ENCODE results near the gene WASHC4. TPM values are rescaled to one million over a fixed set of nuclear protein-coding genes. Genes with fewer than 3 reads are reported as not detected.

WASHC4 gene
- total and polyA plus RNA-seq, 2 experiments from 2014 or later = 75.7 to 83.0 TPM

DNA sequence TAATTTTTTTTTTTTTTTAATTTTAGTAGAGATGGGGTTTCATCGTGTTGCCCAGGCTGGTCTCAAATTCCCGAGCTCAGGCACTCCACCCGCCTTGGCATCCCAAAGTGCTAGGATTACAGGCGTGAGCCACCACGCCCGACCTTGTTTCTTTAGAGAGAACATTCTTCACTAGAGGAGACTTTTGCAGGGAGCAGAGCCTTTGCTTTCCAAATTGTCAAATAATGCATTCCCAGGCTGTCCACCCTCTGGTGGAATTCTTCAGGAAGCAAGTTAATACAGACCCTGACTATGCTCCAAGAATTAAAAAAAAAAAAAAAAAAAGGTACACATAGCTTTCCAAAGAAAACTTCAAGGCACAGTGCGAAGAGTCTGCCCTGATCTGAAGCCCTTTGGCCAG is 30.1 kb upstream of the WASHC4 start:
- no peaks in the 10 kb centered on the region for H4K20me1 ChIP-seq (replicated peaks; ENCODE audit: insufficient read depth)
- peaks cover 3% of the 10 kb centered on the region for H3K4me1 ChIP-seq (ENCODE audit: insufficient read depth)
- H3F3A ChIP-seq (replicated peaks; ENCODE audit: low read depth) = no peaks in the 10 kb centered on the region
- H3K79me2 ChIP-seq (replicated peaks; ENCODE audit: insufficient read depth) = peaks cover 6% of the 10 kb centered on the region; the same call in 1 of the 2 replicates
- no peaks in the 10 kb centered on the region for H3K36me3 ChIP-seq (ENCODE audit: insufficient read depth)
- H3K27me3 Mint-ChIP-seq (ENCODE audit: insufficient read depth, low read depth, poor library complexity) = no peaks in the 10 kb centered on the region
- H3K27me3 ChIP-seq (ENCODE audit: insufficient read depth) = no peaks in the 10 kb centered on the region
- H3K27ac Mint-ChIP-seq = no peak overlapping the region
- H3K9me2 ChIP-seq (ENCODE audit: insufficient read depth) = peaks cover 3% of the 10 kb centered on the region; the same call in 1 of the 2 replicates
- 0 out of 3 replicates have a peak, but pooled peaks cover 1% of the 10 kb centered on the region for H3K36me3 Mint-ChIP-seq (ENCODE audit: low read depth)
- H3K4me1 Mint-ChIP-seq = peaks cover 9% of the 10 kb centered on the region
- no peak overlapping the region for H3K27ac ChIP-seq (ENCODE audit: low read depth)
- TF ChIP-seq REST (IDR thresholded peaks at IDR 0.05; ENCODE audit: unreplicated experiment) = no peak
- no peak for TF ChIP-seq EZH2phosphoT487 (IDR thresholded peaks at IDR 0.05; ENCODE audit: unreplicated experiment)
- TF ChIP-seq CREB1 (CRISPR knock-in tag; IDR thresholded peaks at IDR 0.05; ENCODE audit: low read depth) = no peak
- TF ChIP-seq NANOG (IDR thresholded peaks at IDR 0.05; ENCODE audit: borderline replicate concordance) = no peak
- no peak for TF ChIP-seq JUNB (IDR thresholded peaks at IDR 0.05; ENCODE audit: unreplicated experiment)
- no peak for TF ChIP-seq EZH2 (IDR thresholded peaks at IDR 0.05; ENCODE audit: low read depth, unreplicated experiment)
- TF ChIP-seq ZNF114 (CRISPR knock-in tag; IDR thresholded peaks at IDR 0.05) = no peak
- no peak overlapping the region for H3K4me3 Mint-ChIP-seq
- no peaks in the 10 kb centered on the region for H3K9me3 Mint-ChIP-seq
- H3K4me2 ChIP-seq = no peak overlapping the region
- no peak overlapping the region for H3K4me3 ChIP-seq
- DNase-seq (ENCODE audit: low spot score) (no peak), ATAC-seq (no peak)
- no peak overlapping the region for H2AFZ ChIP-seq

DNA sequence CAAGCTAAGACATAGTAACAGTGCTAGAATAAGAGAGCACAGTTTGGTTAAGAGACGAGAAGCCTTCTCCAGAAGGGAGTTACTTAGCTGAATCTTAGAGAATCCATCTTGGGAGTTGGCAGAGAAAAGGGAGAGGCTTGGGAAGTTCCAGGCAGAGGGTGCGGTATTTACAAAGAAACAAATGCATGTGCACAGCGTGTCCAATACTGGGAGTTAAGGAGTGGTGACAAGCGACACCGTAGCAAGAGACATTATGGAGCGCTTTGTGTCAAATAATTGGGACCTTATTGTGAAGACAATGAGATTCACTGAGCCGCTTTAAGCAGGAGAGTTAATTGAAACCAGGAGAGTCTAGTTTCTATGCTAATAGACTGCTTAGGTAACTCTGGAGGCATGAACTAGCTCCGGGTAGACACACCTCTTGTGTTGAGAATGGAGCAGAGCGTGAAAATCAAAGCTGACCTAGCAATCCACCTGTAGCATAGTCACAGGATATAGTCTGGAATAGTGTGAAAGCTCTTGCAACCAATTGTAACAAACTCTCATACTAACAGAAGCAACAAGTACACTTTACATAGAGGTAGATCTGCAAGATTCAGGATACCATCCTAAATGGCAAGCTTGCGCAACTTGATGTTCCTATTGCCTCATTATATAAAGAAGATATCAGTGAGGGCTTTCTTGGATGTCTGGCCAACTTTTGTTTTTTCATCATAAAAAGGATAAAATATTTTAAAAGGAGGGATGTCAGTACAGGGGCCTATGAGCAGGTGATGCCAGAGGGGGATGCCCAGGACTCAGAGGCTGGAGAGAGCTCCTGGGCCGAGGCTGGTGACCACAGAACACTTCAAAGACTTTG is 28.6 kb upstream of the WASHC4 start:
- Histone ChIP-seq H3K4me2 (no peak overlapping the region), H4K20me1 (replicated peaks; ENCODE audit: insufficient read depth) (no peaks in the 10 kb centered on the region), H3F3A (replicated peaks; ENCODE audit: low read depth) (no peaks in the 10 kb centered on the region; the same call in 1 of the 2 replicates), H3K27me3 (ENCODE audit: insufficient read depth) (no peaks in the 10 kb centered on the region), H3K36me3 (ENCODE audit: insufficient read depth) (no peaks in the 10 kb centered on the region), H3K79me2 (replicated peaks; ENCODE audit: insufficient read depth) (peaks cover 6% of the 10 kb centered on the region; the same call in 1 of the 2 replicates), H3K4me1 (ENCODE audit: insufficient read depth) (peaks cover 15% of the 10 kb centered on the region), H3K9me2 (ENCODE audit: insufficient read depth) (no peaks in the 10 kb centered on the region), H2AFZ (no peak overlapping the region), H3K4me3 (no peak overlapping the region), H3K27ac (ENCODE audit: low read depth) (peak overlapping the region; percentile 41; the same call in 1 of the 2 replicates)
- H3K27ac Mint-ChIP-seq = 0 out of 2 replicates have a peak overlapping the region, but pooled peaks have one; percentile 2
- H3K36me3 Mint-ChIP-seq (ENCODE audit: low read depth) = no peaks in the 10 kb centered on the region; the same call in 2 of the 3 replicates
- H3K4me3 Mint-ChIP-seq = no peak overlapping the region
- H3K9me3 Mint-ChIP-seq = no peaks in the 10 kb centered on the region
- DNase-seq (ENCODE audit: low spot score) (no peak), ATAC-seq (no peak)
- peaks cover 3% of the 10 kb centered on the region for H3K27me3 Mint-ChIP-seq (ENCODE audit: insufficient read depth, low read depth, poor library complexity)
- H3K4me1 Mint-ChIP-seq = peaks cover 21% of the 10 kb centered on the region
- TF ChIP-seq EZH2 (IDR thresholded peaks at IDR 0.05; ENCODE audit: low read depth, unreplicated experiment) (no peak), NANOG (IDR thresholded peaks at IDR 0.05; ENCODE audit: borderline replicate concordance) (no peak), REST (IDR thresholded peaks at IDR 0.05; ENCODE audit: unreplicated experiment) (no peak), CREB1 (CRISPR knock-in tag; IDR thresholded peaks at IDR 0.05; ENCODE audit: low read depth) (no peak), STAT1 (IDR thresholded peaks at IDR 0.05; ENCODE audit: unreplicated experiment) (no peak)
- TF ChIP-seq, protein P1, sequence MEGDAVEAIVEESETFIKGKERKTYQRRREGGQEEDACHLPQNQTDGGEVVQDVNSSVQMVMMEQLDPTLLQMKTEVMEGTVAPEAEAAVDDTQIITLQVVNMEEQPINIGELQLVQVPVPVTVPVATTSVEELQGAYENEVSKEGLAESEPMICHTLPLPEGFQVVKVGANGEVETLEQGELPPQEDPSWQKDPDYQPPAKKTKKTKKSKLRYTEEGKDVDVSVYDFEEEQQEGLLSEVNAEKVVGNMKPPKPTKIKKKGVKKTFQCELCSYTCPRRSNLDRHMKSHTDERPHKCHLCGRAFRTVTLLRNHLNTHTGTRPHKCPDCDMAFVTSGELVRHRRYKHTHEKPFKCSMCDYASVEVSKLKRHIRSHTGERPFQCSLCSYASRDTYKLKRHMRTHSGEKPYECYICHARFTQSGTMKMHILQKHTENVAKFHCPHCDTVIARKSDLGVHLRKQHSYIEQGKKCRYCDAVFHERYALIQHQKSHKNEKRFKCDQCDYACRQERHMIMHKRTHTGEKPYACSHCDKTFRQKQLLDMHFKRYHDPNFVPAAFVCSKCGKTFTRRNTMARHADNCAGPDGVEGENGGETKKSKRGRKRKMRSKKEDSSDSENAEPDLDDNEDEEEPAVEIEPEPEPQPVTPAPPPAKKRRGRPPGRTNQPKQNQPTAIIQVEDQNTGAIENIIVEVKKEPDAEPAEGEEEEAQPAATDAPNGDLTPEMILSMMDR (conservative IDR thresholded peaks at IDR 0.05; ENCODE audit: low read depth in 2 of 2) = no peak

Data from GM23338 (cell line).